OCI-LY7 (cell line): ENCODE results near the gene KIF3A. TPM values are rescaled to one million over a fixed set of nuclear protein-coding genes. Genes with fewer than 3 reads are reported as not detected.
A peak's percentile ranks its signal among the peaks of the same experiment; 100 is the strongest.

ENCODE experiments used
- BruUV-seq: library from RNA; stranded (reverse); fragments of 400-500 nt; replicated peaks from 2 replicates; lab custom pipeline; 2021; lab: Mats Ljungman, UMichigan
- CTCF ChIA-PET: fragments of 300-600 bp; sonication (Branson Sonifier 250); formaldehyde crosslinking; loops from one replicate; lab custom pipeline; 2022; ENCODE audit warnings: antibody characterized with exemption; ENCODE audit not compliant: unreplicated experiment; lab: Charles Lee
- POLR2A ChIA-PET: fragments of 300-600 bp; sonication (Branson Sonifier 250); formaldehyde crosslinking; loops from one replicate; lab custom pipeline; 2022; ENCODE audit warnings: antibody characterized with exemption; lab: Charles Lee
- DNase-seq: peaks from one replicate; pipeline ENCODE4 v3.0.0-alpha.2; 2015; ENCODE audit warnings: low spot score
- H2AFZ ChIP-seq: fragments of 200-600 bp; sonication (generic), shearing (Covaris generic); 2 replicates; pipeline ENCODE4 v1.6.1; 2014; ENCODE audit warnings: mild to moderate bottlenecking, antibody characterized with exemption, low read length, moderate library complexity
- H3K27ac ChIP-seq: fragments of 200-600 bp; sonication (generic); 2 replicates; pipeline ENCODE4 v1.5.1; 2014; ENCODE audit warnings: mixed run types, low read depth, mild to moderate bottlenecking, moderate library complexity, low read length, inconsistent platforms; ENCODE audit not compliant: poor library complexity, severe bottlenecking
- H3K36me3 ChIP-seq: fragments of 200-600 bp; sonication (generic); 2 replicates; pipeline ENCODE4 v1.6.1; 2014; ENCODE audit warnings: mild to moderate bottlenecking, antibody characterized with exemption, low read length, moderate library complexity, mixed read lengths; ENCODE audit not compliant: insufficient read depth
- H3K4me1 ChIP-seq: fragments of 200-600 bp; sonication (generic); 2 replicates; pipeline ENCODE4 v1.5.1; 2014; ENCODE audit warnings: mild to moderate bottlenecking, low read length; ENCODE audit not compliant: insufficient read depth, poor library complexity, severe bottlenecking
- H3K4me2 ChIP-seq: fragments of 200-600 bp; sonication (generic); 2 replicates; pipeline ENCODE4 v1.6.1; 2014; ENCODE audit warnings: mild to moderate bottlenecking, low read length
- H3K4me3 ChIP-seq: fragments of 200-600 bp; sonication (generic); 2 replicates; pipeline ENCODE4 v1.5.1; 2014; ENCODE audit warnings: mild to moderate bottlenecking, low read depth, low read length; ENCODE audit not compliant: poor library complexity, severe bottlenecking
- H3K79me2 ChIP-seq: fragments of 200-600 bp; sonication (generic); 2 replicates; pipeline ENCODE4 v1.6.1; 2016; ENCODE audit warnings: low read depth, mild to moderate bottlenecking, low read length, moderate library complexity, mixed read lengths; ENCODE audit not compliant: insufficient read depth
- H3K9me2 ChIP-seq: fragments of 200-600 bp; sonication (generic); 2 replicates; pipeline ENCODE4 v1.6.1; 2016; ENCODE audit warnings: mild to moderate bottlenecking, low read length, mixed read lengths; ENCODE audit not compliant: insufficient read depth
- H3K9me3 ChIP-seq: fragments of 200-600 bp; sonication (generic); 2 replicates; pipeline ENCODE4 v1.6.1; 2014; ENCODE audit warnings: mild to moderate bottlenecking, mixed run types, low read length, mixed read lengths
- H4K20me1 ChIP-seq: fragments of 200-600 bp; sonication (generic); 2 replicates; pipeline ENCODE4 v1.6.1; 2014; ENCODE audit warnings: mild to moderate bottlenecking, antibody characterized with exemption, low read length, moderate library complexity, mixed read lengths; ENCODE audit not compliant: insufficient read depth
- EZH2phosphoT487 ChIP-seq: fragments of 200-600 bp; sonication (generic); IDR thresholded peaks from 2 replicates; pipeline ENCODE4 v1.6.1; 2018; ENCODE audit warnings: low read depth, borderline replicate concordance, mild to moderate bottlenecking, mixed run types, antibody characterized with exemption, low read length, moderate library complexity, mixed read lengths
- intact Hi-C: fragments of 100-400 bp; cut with micrococcal nuclease; formaldehyde crosslinking; loops from one replicate; pipeline ENCODE4 v1.10.0; 2022; ENCODE audit not compliant: unreplicated experiment
- total RNA-seq, 2 experiments: library from RNA; depleted of rRNA in 1 of 2; stranded (reverse); fragments of >200 nt in 1 of 2; shearing (Covaris generic) in 1 of 2; gene quantifications; 2 replicates each; pipeline ENCODE4 v1.2.3, GENCODE V29; 2014 to 2022
- TF ChIP-seq, protein P1 (sequence below): fragments of 200-600 bp; sonication (generic); conservative IDR thresholded peaks from 2 replicates; pipeline ENCODE4 v1.5.1; 2014; ENCODE audit warnings: mild to moderate bottlenecking, antibody characterized with exemption, low read length, moderate library complexity, mixed read lengths

KIF3A gene
- total RNA-seq, 2 experiments from 2014 or later, result 6.7 to 14.2 TPM

DNA sequence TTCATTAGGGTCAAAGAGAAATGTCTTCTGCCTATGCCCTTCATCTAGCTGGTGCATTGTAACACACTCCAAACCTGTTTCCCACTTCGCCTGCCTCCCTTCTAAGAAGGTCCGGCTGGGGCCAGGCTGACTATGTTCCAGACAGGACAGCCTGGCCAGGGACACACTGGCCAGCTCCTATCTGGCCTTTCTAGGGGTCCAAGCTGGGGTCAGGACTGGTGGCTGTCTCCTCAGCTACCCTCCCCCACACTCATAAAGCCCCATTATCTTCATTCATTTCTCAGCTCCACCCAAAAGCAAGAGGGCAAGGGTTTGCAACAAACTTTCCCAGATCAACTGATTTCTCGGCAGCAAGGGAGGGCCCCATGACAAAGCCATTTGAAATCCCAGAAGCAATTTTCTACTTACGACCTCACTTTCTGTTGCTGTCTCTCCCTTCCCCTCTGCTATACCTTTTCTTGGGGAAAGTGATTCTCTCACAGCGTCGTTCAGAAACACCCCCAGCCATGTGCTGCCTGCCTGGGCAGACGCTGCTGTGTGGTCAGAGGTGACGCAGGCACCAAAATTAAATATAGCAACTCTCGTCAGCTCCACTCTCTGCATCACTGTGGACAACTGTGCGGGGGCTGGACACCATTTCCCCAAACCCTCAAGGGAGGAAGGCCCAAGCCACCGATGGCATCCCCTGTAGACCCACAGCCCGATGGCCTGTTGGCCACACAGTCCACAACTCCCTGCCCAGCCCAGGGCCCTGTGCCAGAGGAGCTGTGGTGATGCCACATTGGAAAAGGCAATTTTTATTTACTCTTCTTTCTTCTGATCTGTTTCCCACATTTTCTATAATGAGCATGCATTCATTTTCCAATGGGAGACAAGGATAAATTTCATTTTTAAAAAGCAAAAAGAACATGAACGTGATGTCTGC, 73.3 kb downstream of the KIF3A start:
- POLR2A ChIA-PET, result no interaction called here
- H2AFZ ChIP-seq, result no peak overlapping the region

DNA sequence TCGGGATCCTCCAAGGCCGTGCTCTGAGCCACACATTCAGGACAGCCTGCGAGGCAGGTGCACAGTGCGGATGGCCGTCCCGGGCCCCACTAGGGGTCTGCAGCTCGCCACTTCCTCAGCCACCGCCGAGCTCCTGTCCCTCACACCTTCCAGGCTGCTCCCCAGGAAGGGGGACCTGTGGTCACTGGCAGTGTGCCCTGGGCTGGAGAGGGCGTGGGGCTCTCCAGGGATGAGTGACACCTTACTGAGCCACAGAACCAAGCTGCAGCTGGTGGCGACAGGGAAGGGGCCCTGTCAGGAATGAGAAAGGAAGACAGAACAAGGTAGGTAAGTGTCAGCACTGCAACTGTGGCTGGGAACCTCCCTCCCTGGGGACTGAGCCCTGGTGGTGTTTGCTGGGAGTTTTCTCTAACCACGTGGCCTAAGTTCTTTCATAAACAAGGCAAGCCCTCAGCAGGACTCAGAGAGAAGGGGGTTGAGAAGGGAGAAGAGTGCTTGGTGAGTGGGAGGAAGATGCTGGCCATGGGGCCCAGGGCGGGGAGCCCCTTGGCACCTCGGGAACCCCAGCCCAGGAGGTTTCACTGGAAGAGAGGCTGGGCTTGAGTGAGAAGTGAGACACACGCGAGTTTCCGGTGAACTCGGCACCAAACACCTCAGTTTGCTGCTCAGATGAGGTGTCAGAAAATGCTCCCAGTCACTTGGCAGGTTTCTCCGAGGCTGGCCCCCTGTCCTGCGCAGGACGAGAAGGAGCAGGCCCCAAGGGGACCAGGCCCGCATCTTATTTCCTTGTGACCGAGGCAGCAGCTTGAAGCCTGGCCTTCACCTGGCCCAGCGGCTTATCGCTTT, 74.2 kb downstream of the KIF3A start:
- intact Hi-C loops, result loop anchor here (5.0 kb wide), 1 partner anchor 159 kb away; no protein-coding TSS in a partner anchor
- H3K4me1 ChIP-seq, result no peaks in the 10 kb centered on the region
- H4K20me1 ChIP-seq, result no peaks in the 10 kb centered on the region
- H3K79me2 ChIP-seq, result no peaks in the 10 kb centered on the region
- DNase-seq, result peak; percentile 19
- no peak overlapping the region for H3K4me3 ChIP-seq
- no TSS peak for BruUV-seq
- H3K4me2 ChIP-seq, result no peak overlapping the region
- no peak overlapping the region for H2AFZ ChIP-seq
- ChIA-PET POLR2A (no interaction called here), CTCF (no interaction called here)
- H3K9me3 ChIP-seq, result no peaks in the 10 kb centered on the region
- TF ChIP-seq EZH2phosphoT487, result no peak
- TF ChIP-seq, protein P1, sequence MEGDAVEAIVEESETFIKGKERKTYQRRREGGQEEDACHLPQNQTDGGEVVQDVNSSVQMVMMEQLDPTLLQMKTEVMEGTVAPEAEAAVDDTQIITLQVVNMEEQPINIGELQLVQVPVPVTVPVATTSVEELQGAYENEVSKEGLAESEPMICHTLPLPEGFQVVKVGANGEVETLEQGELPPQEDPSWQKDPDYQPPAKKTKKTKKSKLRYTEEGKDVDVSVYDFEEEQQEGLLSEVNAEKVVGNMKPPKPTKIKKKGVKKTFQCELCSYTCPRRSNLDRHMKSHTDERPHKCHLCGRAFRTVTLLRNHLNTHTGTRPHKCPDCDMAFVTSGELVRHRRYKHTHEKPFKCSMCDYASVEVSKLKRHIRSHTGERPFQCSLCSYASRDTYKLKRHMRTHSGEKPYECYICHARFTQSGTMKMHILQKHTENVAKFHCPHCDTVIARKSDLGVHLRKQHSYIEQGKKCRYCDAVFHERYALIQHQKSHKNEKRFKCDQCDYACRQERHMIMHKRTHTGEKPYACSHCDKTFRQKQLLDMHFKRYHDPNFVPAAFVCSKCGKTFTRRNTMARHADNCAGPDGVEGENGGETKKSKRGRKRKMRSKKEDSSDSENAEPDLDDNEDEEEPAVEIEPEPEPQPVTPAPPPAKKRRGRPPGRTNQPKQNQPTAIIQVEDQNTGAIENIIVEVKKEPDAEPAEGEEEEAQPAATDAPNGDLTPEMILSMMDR, result no peak
- H3K9me2 ChIP-seq, result no peaks in the 10 kb centered on the region
- no peaks in the 10 kb centered on the region for H3K36me3 ChIP-seq
- no peak overlapping the region for H3K27ac ChIP-seq

More for the DNA sequence above, 73.3 kb downstream of the KIF3A start:
- H3K9me2 ChIP-seq, result no peaks in the 10 kb centered on the region
- no peaks in the 10 kb centered on the region for H3K4me1 ChIP-seq
- DNase-seq, result no peak
- H3K4me2 ChIP-seq, result no peak overlapping the region
- BruUV-seq, result no TSS peak
- H3K9me3 ChIP-seq, result no peaks in the 10 kb centered on the region
- H3K36me3 ChIP-seq, result no peaks in the 10 kb centered on the region
- intact Hi-C loops, result loop anchor here (5.0 kb wide), 1 partner anchor 158 kb away; no protein-coding TSS in a partner anchor
- TF ChIP-seq, protein P1, result no peak
- TF ChIP-seq EZH2phosphoT487, result no peak
- no peaks in the 10 kb centered on the region for H4K20me1 ChIP-seq
- H3K27ac ChIP-seq, result no peak overlapping the region
- H3K4me3 ChIP-seq, result no peak overlapping the region
- H3K79me2 ChIP-seq, result no peaks in the 10 kb centered on the region
- CTCF ChIA-PET, result no interaction called here
